NCI-H2227 treated with DMSO at 0.1 percent for 48 hours (cell line): ENCODE data around the gene CDC42BPB.
A peak's percentile ranks its signal among the peaks of the same experiment; 100 is the strongest.
"Not testable (repeated sequence)": the region's sequence is repeated elsewhere in the genome, so short reads cannot be mapped to it uniquely, and the experiment has no call there.

Experiments
- DNase-seq: peaks from one replicate; lab custom pipeline; 2025; lab: John Stamatoyannopoulos, UW

CDC42BPB gene

GRCh38 chr14:102928412-102929240 lies 128.7 kb downstream of the CDC42BPB start:
- DNase-seq: peak; percentile 42

- DNase-seq: no peak
These were observed 129.4 kb downstream of the CDC42BPB start for GRCh38 chr14:102927878-102928411.

DNA sequence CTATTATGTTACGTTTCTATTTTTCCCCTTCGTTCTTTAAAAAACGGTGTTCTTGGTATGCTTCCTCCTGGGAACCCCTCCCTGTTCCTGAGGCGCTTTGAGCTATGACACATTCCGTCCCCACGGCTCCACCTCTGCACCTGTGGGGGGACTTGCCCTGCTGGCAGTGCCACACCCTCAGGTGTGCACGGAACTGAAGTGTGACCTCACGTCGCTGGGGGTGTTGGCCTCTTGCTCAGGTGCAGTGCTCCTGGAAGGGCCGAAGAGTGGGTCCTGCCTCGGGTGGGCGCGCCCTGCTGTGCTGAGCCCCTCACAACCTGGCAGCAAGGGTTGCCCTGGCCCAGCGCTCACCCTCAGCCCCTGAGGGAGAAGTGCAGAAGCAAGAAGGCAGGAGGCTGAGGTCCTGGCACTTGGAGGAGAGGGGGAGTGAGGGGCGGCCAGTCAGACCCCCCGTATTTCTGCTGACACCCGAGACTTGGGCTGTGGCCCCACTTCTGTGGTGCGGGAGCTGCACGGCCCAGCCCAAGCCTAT lies 129.9 kb downstream of the CDC42BPB start:
- DNase-seq: no peak

GRCh38 chr14:102926840-102927239 lies 130.5 kb downstream of the CDC42BPB start:
- not testable (repeated sequence) for DNase-seq

GRCh38 chr14:102926104-102926503 lies 131.2 kb downstream of the CDC42BPB start:
- no peak for DNase-seq

DNA sequence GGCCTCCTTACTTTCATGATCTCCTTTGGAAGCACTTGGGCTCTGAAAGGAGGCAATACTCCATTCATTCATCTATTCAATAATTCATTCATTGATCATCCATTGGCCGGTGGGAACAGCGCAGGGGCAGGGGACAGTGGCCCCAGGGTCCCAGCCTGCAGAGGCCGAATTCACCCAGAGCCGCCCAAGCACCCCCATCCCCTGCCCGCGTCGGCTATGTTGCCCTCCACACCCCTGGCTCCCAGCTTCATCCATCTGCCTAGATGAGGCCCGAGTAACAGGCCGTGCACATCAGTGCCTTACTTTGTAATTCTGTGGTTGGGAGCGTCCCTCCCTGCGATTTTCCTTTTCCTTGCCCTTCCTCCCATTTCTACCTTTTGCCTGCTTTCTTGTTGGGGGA lies 131.7 kb downstream of the CDC42BPB start:
- DNase-seq: no peak

DNA sequence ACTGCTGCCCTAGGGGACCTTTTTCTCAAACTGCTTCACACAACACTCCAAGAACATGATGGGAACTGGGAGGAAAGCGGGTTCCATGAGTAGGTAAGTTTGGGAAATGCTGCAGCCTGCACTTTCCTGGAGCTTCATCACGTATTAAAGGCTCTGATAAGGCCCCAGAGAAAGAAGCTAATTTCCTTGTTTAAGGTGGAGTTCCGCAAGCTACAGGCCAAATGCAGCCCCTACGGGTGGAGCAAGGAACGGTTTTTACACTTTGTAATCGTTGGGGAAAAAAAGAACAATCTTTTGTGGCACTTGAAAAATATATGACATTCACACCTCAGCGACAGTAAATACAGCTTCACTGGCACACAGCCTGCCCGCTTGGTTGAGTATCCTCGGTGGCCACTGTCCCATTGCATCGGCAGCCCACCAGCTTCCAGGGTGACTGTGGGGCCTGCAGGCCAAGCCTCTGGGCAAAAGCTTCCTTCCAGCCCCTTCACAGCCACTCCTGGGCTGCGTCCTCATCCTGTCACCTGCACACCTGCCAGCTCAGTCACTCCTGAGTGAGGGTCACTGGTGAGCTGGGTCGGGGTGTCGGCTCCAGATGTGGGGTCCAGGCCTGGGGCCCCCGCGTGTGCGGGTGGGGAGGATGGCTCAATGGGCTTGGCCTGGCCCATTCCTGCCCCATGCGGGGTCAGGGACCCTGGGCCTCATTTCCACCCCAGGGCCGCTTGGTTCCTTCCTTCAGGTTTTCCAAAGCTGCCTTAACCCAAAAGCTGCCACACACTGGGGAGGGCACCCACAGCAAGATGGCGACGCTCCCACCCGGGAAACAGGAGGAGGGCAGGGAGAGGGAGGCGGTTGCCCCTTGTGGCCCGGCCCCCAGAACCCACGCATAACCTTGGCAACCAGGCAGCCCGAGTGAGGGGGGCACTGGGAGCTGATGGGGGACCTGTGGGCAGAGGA lies 132.4 kb downstream of the CDC42BPB start:
- DNase-seq: no peak

DNA sequence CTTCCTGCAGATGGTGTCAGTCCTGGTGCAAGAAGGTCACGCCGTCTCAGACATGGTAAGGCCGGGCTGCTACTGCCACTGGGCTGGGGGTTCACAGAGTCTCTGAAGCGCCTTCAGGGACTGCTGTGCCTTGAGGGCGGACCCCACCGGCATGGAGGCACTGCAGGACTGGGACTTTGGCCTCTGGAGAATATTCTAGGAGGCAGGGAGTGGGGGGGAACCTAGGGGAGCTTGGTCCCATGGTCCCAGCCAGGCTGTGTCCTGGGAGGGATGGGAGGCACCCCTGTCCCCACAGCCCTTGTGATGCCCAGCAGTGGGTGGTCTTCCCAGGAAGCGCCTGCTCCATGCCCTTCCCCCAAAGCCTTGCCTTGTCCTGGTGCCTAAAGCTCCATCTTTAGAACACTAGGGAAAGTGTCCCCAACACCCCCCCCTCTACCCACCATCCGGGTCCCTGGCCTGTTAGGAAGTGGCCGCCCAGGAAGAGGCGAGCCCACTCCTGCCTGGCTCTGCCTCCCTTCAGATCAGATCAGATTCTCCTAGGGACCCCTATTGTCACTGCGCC lies 133.3 kb downstream of the CDC42BPB start:
- no peak for DNase-seq

DNA sequence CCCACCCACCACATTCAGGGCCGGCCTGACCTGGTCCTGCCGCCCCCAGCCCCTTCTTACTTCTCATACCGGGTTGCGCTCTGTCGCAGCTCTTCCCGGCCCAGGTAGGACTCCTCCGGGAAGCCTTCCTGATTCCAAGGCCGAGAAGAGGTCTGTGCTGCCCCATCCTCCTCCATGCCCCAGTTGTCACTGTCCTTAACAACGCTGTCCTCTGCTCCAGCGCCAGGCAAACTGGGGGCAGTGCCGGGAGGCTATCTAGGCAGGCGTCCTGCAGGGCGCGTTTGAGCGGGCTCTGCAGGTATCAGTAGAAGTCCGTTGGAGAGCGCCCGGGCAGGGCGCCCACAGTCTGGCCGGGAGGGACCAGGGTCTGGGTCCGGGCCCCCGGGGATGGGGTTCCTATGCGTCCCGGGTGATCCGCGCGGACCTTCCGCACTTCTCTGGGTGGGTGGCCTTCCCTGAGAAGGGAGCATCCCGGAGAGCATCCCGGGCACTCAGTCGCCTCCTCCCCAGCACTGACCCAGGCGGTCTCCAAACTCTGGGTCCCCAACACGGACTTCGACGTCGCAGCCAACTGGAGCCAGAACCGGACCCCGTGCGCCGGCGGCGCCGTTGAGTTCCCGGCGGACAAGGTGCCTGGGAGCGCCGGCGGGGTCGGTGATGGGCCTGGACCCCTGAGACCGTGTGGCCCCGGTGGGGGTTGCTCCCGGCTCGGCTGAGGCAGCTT lies 134.0 kb downstream of the CDC42BPB start:
- DNase-seq: no peak

DNA sequence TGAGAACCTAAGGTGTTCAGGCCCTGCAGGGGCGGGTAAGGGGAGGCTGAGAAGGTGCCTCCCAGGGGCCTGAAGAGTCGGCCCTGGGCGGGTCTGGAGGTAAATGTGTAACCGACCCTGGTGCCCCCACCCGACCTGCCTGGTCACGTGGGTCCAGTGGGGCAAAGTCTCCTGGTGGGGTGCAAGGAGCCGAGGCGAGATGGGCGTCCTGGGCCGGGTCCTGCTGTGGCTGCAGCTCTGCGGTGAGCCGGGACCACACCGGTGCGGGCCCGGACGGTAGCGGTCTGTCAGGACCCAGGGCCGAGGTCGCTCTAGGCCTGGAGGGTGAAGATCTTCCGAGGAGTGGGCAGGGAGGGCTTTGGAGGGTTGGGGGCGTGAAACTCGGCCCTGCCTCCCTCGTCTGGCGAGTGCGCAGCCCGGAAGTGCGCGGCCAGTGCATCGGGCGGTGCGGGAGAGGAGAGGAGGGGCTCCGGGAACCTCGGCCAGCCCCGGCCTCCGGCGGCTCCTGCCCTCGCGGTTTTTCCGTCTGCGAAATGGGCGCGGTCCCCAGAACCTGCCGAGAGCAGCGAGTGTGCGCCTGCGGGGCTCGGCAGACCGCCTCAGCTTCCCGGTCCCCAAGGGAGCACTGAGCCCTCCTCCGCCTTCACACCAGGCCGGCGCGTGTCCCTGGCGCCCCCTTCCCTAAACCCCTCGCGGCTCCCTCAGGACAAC lies 134.7 kb downstream of the CDC42BPB start, which contains the start of gene AMN:
AMN (plus strand) TSS at position 174 of the 711 bp plus-strand sequence; CDS start at position 200, 26 bp downstream.
- DNase-seq: no peak

DNA sequence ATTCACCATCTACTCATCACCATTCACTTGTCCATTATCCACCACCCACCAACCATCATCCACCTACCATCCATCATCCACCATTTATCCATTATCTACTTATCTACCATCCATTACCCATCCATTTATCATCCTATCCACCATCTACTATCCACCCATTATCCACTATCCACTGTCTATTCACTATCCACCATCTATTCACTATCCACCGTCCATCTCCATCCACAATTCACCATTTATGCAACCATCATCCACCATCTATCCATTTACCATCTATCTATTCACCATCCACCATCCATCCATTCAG lies 136.4 kb downstream of the CDC42BPB start:
- no peak for DNase-seq

- no peak for DNase-seq
These were observed 136.9 kb downstream of the CDC42BPB start for GRCh38 chr14:102920273-102920997.

DNA sequence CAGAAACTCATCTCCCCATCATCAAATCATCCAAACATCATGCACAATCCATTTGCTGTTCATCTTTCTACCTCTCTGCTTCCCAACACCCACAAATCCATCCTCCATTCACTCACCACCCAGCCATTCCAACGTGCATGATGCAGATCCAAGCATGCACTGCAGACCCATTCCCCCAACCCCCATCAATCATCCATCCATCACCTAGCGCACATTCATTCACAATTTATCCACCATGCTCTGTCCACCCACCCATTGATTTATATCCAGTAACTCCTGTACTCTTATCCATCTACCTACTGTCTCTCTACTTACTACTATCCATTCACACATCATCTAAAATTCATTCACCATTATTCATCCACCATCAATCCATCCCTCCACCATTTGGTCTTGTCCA lies 138.9 kb downstream of the CDC42BPB start:
- DNase-seq: no peak

DNA sequence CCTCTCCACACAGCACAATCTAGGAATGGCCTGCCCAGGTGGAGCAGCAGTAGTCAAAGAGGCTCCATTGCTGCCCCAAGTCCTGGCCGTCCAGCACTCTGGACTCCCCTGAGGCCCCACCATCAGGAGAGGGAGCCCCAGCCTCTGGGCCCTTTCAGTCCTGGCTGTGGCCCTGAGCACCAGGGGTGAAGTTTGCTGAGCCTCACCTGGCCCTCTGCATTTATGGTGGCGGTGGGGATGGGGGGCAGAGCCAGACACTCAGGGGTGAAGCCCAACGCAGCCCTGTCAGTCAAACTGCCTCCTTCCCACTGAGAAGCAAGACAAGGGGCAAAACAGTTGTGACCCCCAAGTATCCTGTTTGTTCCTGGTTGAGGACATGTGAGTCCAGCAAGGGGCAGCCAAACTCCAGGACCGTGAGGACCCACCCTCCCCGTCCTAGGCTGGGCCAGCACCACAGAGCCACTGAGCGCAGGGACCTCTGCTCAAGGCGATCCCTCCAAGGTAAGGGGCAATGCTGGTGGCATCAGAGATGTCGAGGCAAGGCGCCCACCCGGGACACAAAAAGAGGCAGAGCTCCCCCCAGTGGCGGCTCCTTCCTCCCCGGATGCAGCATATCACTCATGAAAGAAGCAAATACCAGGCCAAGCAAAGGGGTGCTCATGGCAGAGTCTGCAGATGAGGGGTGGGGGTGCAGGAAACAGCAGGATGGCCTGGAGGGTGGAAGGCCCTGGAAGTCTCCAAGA lies 139.7 kb downstream of the CDC42BPB start:
- DNase-seq: no peak

DNA sequence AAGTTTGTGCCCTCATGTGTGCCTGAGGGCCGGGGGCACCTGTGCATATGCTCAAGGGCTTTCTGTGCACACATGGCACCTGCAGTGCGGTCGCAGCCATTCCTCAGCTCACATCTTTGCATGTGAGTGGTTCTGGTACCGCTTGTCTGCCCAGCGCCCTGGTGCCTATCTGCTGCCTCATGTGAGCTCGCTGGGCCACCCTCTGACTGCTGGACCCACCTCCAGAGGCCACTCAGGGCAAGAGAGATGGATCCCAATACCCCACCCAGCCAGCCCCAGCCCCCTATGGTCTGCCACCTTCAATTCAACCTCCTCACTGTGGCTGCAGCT lies 140.3 kb downstream of the CDC42BPB start:
- DNase-seq: no peak

DNA sequence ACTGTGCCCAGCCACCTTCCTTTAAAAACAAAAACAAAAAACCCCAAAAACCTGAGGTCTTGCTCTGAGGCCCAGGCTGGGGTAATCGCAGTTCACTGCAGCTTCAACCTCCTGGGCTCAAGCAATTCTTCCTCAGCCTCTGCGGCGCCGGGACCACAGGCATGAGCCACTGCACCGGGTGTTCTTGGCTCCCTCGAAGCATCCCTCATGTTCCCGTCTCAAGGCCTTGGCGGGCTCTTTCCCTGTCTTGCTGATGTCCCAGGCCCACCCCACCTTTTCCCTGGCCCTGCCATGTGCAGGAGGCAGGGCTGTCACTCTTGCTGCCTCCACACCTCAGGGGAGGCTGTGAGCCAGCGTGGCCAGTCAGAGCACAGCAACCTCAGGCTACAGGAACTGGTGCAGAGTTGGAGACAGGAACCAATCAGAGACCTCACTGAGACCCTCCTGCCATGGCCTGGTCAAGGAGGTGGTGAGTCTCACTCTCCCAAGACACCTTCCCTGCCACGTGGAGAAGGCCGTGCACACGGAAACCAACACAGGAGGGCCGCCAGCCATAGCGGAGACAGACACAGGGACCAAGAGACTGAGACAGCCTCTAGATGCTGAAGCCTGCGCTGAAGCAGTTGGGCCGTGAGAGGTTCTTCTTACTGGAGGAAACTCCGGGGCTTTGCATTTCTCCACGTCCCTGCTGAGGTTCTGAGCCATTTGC lies 140.8 kb downstream of the CDC42BPB start:
- DNase-seq: no peak

DNA sequence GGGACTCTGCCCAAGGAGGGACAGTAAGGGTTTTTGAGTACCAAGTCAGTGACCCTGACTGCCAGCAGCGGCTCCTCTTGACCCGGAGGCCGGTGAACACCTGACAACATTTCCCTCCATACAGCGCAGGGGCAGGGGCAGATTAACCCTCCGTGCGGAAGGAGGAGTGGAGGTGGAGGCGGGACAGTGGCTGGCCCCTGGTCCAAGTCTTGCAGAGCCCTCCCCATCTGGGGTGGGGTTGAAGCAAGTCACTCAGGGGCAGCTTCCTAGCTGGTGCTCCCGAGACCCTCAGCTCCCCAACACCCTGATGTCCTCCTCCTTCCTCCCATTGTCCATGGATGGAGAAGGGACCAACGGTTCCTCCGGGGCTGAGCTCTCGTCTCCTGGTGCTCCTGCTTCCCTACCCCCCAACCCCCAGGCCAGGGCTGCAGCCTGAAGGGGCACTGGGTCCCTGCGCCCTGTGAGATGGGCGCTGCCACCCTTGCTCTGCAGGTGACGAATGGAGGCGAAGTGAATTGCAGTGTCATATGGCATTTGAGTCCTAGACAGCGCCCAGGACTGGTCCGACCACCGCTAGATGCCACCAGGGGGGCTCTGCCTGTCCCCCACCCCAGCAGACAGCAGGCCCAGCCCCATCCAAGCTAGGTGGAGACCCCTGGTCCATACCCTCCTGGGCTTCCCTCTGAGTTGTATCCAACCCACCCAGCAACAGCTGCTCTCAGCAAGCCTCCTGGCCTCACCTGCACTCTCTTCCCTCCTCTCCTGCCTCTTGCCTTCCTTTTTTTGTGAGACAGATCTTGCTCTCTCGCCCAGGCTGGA lies 141.8 kb downstream of the CDC42BPB start:
- DNase-seq: no peak
